A549 (cell line): ENCODE data around the gene STRAP. TPM values are rescaled to one million over a fixed set of nuclear protein-coding genes. Genes with fewer than 3 reads are reported as not detected.

Source experiments
- ATAC-seq, 2 experiments: fragments of 200-7000 bp in 1 of 2; fragments of >200 bp in 1 of 2; cut with Nextera tagmentation in 1 of 2; cut with Tn5 transposase in 1 of 2; 3 replicates each; pipeline versions ENCODE4 v1.8.0 to v1.9.1; 2018 to 2020; ENCODE audit warnings: mild to moderate bottlenecking in 1 of 2, moderate library complexity in 1 of 2
- CTCF ChIA-PET: fragments of 300-600 bp; sonication (Branson Sonifier 250); formaldehyde crosslinking; extraction: SDS; loops from one replicate; lab custom pipeline; 2021; ENCODE audit warnings: antibody characterized with exemption, inconsistent platforms; lab: Yijun Ruan, JAX
- POLR2A ChIA-PET: fragments of 350-600 bp; formaldehyde crosslinking; extraction: SDS; loops from one replicate; lab custom pipeline; 2021; ENCODE audit warnings: antibody characterized with exemption, inconsistent platforms; lab: Yijun Ruan, JAX
- DNase-seq, 2 experiments: peaks; one replicate each; pipeline versions ENCODE4 v3.0.0 to v3.0.0-alpha.2; 2011 to 2016; ENCODE audit warnings: low read depth in 1 of 2, low spot score in 1 of 2
- FAIRE-seq: peaks from 2 replicates; lab custom pipeline; 2011; peaks lifted over from hg19 to GRCh38; lab: Jason Lieb, UNC
- H3K27ac ChIP-seq, 2 experiments: fragments of >200 bp; sonication (Bioruptor Twin); formaldehyde crosslinking; 3 replicates each; pipeline ENCODE4 v1.5.1; 2016 to 2017
- H3K4me1 ChIP-seq: fragments of >200 bp; sonication (Bioruptor Twin); formaldehyde crosslinking; 3 replicates; pipeline ENCODE4 v1.6.1; 2016
- H3K4me2 ChIP-seq: fragments of >200 bp; sonication (Bioruptor Twin); formaldehyde crosslinking; 3 replicates; pipeline ENCODE4 v1.6.1; 2016
- H3K4me3 ChIP-seq: fragments of >200 bp; sonication (Bioruptor Twin); formaldehyde crosslinking; 3 replicates; pipeline ENCODE4 v1.5.1; 2016
- H3K9me3 ChIP-seq: fragments of >200 bp; sonication (Bioruptor Twin); formaldehyde crosslinking; 3 replicates; pipeline ENCODE4 v1.6.1; 2016
- CBX2 ChIP-seq: fragments of 200-600 bp; sonication (generic); IDR thresholded peaks from 2 replicates; pipeline ENCODE4 v1.6.1; 2016; ENCODE audit warnings: low read depth, mild to moderate bottlenecking, borderline replicate concordance
- CEBPB ChIP-seq, 2 experiments: fragments of >200 bp in 1 of 2; sonication (Bioruptor Twin) in 1 of 2; formaldehyde crosslinking in 1 of 2; IDR thresholded peaks; 2 replicates each; pipeline ENCODE4 v1.6.1; 2012 to 2016
- EHF ChIP-seq: fragments of 250-450 bp; sonication (Bioruptor Pico); IDR thresholded peaks from 2 replicates; pipeline ENCODE4 v1.5.0; 2020; ENCODE audit warnings: mild to moderate bottlenecking
- EHMT2 ChIP-seq: fragments of 200-600 bp; sonication (generic); IDR thresholded peaks from 2 replicates; pipeline ENCODE4 v1.6.1; 2016; ENCODE audit warnings: antibody characterized with exemption, low read depth, mild to moderate bottlenecking, moderate library complexity
- ESRRA ChIP-seq: fragments of 150-350 bp; IDR thresholded peaks from 2 replicates; pipeline ENCODE4 v1.6.1; 2014; ENCODE audit warnings: mild to moderate bottlenecking, low read length, borderline replicate concordance
- HDAC2 ChIP-seq: fragments of 200-600 bp; sonication (generic); IDR thresholded peaks from 2 replicates; pipeline ENCODE4 v1.6.1; 2016
- HEYL ChIP-seq: fragments of 250-450 bp; sonication (Bioruptor Pico); IDR thresholded peaks from 2 replicates; pipeline ENCODE4 v1.8.0; 2021; ENCODE audit warnings: mild to moderate bottlenecking, moderate library complexity
- HMGXB4 ChIP-seq: fragments of 250-450 bp; sonication (Bioruptor Pico); IDR thresholded peaks from 2 replicates; pipeline ENCODE4 v1.5.0; 2021; ENCODE audit warnings: mild to moderate bottlenecking, moderate library complexity, borderline replicate concordance
- HOXB5 ChIP-seq: fragments of 250-450 bp; sonication (Bioruptor Pico); IDR thresholded peaks from 2 replicates; pipeline ENCODE4 v1.5.0; 2020; ENCODE audit warnings: mild to moderate bottlenecking, moderate library complexity
- JUN ChIP-seq, 2 experiments: fragments of >200 bp; sonication (Bioruptor Twin); formaldehyde crosslinking; IDR thresholded peaks; 2 replicates in 1 of 2; 3 replicates in 1 of 2; pipeline ENCODE4 v1.6.1; 2016 to 2017
- JUNB ChIP-seq: fragments of >200 bp; sonication (Bioruptor Twin); formaldehyde crosslinking; IDR thresholded peaks from 2 replicates; pipeline ENCODE4 v1.6.1; 2016
- KDM1A ChIP-seq: fragments of 200-600 bp; sonication (generic); IDR thresholded peaks from 2 replicates; pipeline ENCODE4 v1.6.1; 2016; ENCODE audit warnings: low read depth, mild to moderate bottlenecking
- MAFK ChIP-seq: fragments of 450-650 bp; IDR thresholded peaks from 2 replicates; pipeline ENCODE4 v1.6.1; 2014; ENCODE audit not compliant: partially characterized antibody
- MYC ChIP-seq: IDR thresholded peaks from 2 replicates; pipeline ENCODE4 v1.6.1; 2012; ENCODE audit warnings: mild to moderate bottlenecking, inconsistent platforms, low read length, improper control_type of control experiment, borderline replicate concordance
- NFE2L2 ChIP-seq: fragments of 150-350 bp; conservative IDR thresholded peaks from 2 replicates; pipeline ENCODE4 v1.6.1; 2014; ENCODE audit warnings: low read length
- NPAS2 ChIP-seq: fragments of 250-450 bp; sonication (Bioruptor Pico); IDR thresholded peaks from 2 replicates; pipeline ENCODE4 v1.8.0; 2022; ENCODE audit warnings: mild to moderate bottlenecking, moderate library complexity, borderline replicate concordance
- NR3C1 ChIP-seq: fragments of >200 bp; sonication (Bioruptor Twin); formaldehyde crosslinking; IDR thresholded peaks from 3 replicates; pipeline ENCODE4 v1.6.1; 2017
- PHF8 ChIP-seq: fragments of 200-600 bp; sonication (generic); IDR thresholded peaks from 2 replicates; pipeline ENCODE4 v1.6.1; 2016; ENCODE audit warnings: low read depth, mild to moderate bottlenecking, antibody characterized with exemption, moderate library complexity, borderline replicate concordance
- POLR2A ChIP-seq: IDR thresholded peaks from 2 replicates; pipeline ENCODE4 v1.6.1; 2012; ENCODE audit warnings: mild to moderate bottlenecking, low read length
- RAD21 ChIP-seq, 2 experiments: fragments of >200 bp in 1 of 2; sonication (Bioruptor Twin) in 1 of 2; formaldehyde crosslinking in 1 of 2; IDR thresholded peaks in 1 of 2; conservative IDR thresholded peaks in 1 of 2; 2 replicates in 1 of 2; 3 replicates in 1 of 2; pipeline ENCODE4 v1.6.1; 2012 to 2018; ENCODE audit warnings: inconsistent platforms in 1 of 2
- RCOR1 ChIP-seq: fragments of 150-350 bp; IDR thresholded peaks from 2 replicates; pipeline ENCODE4 v1.6.1; 2014; ENCODE audit warnings: antibody characterized with exemption, low read length, low read depth
- SMC3 ChIP-seq: fragments of >200 bp; sonication (Bioruptor Twin); formaldehyde crosslinking; IDR thresholded peaks from 3 replicates; pipeline ENCODE4 v1.6.1; 2018; ENCODE audit warnings: inconsistent platforms
- SREBF2 ChIP-seq: fragments of 450-650 bp; IDR thresholded peaks from 2 replicates; pipeline ENCODE4 v1.6.1; 2014; ENCODE audit warnings: mild to moderate bottlenecking, moderate library complexity
- ZC3H11A ChIP-seq: fragments of 450-650 bp; IDR thresholded peaks from 2 replicates; pipeline ENCODE4 v1.6.1; 2014; ENCODE audit warnings: antibody characterized with exemption, mild to moderate bottlenecking
- ZNF302 ChIP-seq: fragments of 250-450 bp; sonication (Bioruptor Pico); IDR thresholded peaks from 2 replicates; pipeline ENCODE4 v1.9.0; 2021; ENCODE audit warnings: inconsistent platforms, mild to moderate bottlenecking, moderate library complexity
- WGBS: methylation state at CpG from one replicate; pipeline ENCODE4 v1.1.6; 2017; ENCODE audit errors: missing lambda C conversion rate; 5-methylcytosine and 5-hydroxymethylcytosine counted together
- polyA plus RNA-seq, 4 experiments: library from polyadenylated mRNA; depleted of rRNA in 3 of 4; stranded (reverse); fragments of >200 nt; fragmentation: RNase III in 1 of 4; extraction: RNeasy Plus Mini Kit Qiagen cat#74134 plus additional on column Dnase treatment in 1 of 4; gene quantifications; 2 replicates in 3 of 4; 3 replicates in 1 of 4; pipeline ENCODE4 v1.2.3, GENCODE V29; 2011 to 2017
- TF ChIP-seq, protein P1 (sequence below): IDR thresholded peaks from 2 replicates; pipeline ENCODE4 v1.6.1; 2012
- TF ChIP-seq, protein P2 (sequence below): fragments of 150-350 bp; IDR thresholded peaks from 2 replicates; pipeline ENCODE4 v1.6.1; 2014; ENCODE audit warnings: low read depth, mild to moderate bottlenecking, low read length
- TF ChIP-seq, protein P3 (sequence below): fragments of >200 bp; sonication (Bioruptor Twin); formaldehyde crosslinking; IDR thresholded peaks from 2 replicates; pipeline ENCODE4 v1.6.1; 2016

Gene STRAP
- polyA plus RNA-seq, 2 of the 4 experiments (the other 2 are of a cell fraction) = 201 to 300 TPM

DNA sequence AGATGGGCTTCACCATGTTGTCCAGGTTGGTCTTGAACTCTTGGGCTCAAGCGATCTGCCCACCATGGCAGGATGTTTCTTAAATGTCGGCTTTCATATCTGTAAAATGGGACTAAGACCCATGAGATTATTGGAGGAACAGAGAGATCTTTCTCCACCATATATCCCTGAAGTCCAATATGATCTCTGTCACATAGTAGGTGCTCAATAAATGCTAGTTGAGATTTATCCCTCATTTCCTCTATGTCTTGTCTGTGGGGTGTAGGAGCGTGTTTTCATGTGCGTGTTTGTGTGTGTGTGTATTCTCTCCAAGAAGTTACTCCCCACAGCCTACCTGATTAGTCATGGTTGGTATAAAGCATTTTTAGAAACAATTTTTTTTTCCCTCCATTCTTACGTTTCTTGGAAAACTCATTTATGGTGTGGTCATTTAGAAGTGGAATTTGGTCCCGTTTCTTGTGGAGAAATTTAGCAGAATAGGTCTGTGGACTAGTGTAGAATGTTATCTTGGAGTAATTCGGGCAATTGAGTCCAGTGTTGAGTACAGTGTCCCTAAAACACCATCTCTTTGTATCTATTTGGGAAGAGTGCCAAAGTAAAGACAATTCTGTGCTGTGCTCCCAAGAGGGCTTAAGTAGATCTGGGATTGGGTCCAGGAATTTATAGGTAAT is 4.3 kb downstream of the STRAP start:
- CTCF ChIA-PET = no interaction called here
- POLR2A ChIA-PET = no interaction called here

GRCh38 chr12:15887043-15887817 is 5.0 kb downstream of the STRAP start:
- no peak overlapping the region for H3K27ac ChIP-seq
- no peaks in the 10 kb centered on the region for H3K9me3 ChIP-seq
- H3K4me1 ChIP-seq = peaks cover 36% of the 10 kb centered on the region; the same call in 2 of the 3 replicates
- ChIA-PET CTCF (no interaction called here), POLR2A (no interaction called here)
- H3K4me2 ChIP-seq = peak overlapping the region; percentile 20
- H3K4me3 ChIP-seq = no peak overlapping the region
- DNase-seq = no peak
- ATAC-seq = no peak
- no peak for FAIRE-seq
- WGBS = 77% methylated on average over 5 of the region's 5 CpGs
- TF ChIP-seq MYC (no peak), NPAS2 (CRISPR knock-in tag) (no peak), HMGXB4 (CRISPR knock-in tag) (no peak), EHMT2 (no peak), MAFK (no peak), RCOR1 (no peak), NFE2L2 (no peak), SREBF2 (no peak), RAD21 (conservative IDR thresholded peaks at IDR 0.05 in 1 of 2, IDR thresholded peaks at IDR 0.05 in 1 of 2) (no peak), SMC3 (no peak), EHF (CRISPR knock-in tag) (no peak), JUN (IDR thresholded peaks at IDR 0.05) (no peak)
- TF ChIP-seq, protein P1, sequence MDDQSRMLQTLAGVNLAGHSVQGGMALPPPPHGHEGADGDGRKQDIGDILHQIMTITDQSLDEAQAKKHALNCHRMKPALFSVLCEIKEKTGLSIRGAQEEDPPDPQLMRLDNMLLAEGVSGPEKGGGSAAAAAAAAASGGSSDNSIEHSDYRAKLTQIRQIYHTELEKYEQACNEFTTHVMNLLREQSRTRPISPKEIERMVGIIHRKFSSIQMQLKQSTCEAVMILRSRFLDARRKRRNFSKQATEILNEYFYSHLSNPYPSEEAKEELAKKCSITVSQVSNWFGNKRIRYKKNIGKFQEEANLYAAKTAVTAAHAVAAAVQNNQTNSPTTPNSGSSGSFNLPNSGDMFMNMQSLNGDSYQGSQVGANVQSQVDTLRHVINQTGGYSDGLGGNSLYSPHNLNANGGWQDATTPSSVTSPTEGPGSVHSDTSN = no peak
- TF ChIP-seq, protein P2, sequence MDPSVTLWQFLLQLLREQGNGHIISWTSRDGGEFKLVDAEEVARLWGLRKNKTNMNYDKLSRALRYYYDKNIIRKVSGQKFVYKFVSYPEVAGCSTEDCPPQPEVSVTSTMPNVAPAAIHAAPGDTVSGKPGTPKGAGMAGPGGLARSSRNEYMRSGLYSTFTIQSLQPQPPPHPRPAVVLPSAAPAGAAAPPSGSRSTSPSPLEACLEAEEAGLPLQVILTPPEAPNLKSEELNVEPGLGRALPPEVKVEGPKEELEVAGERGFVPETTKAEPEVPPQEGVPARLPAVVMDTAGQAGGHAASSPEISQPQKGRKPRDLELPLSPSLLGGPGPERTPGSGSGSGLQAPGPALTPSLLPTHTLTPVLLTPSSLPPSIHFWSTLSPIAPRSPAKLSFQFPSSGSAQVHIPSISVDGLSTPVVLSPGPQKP = no peak
- TF ChIP-seq, protein P3, sequence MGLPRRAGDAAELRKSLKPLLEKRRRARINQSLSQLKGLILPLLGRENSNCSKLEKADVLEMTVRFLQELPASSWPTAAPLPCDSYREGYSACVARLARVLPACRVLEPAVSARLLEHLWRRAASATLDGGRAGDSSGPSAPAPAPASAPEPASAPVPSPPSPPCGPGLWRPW = no peak

More for the DNA sequence above, 4.3 kb downstream of the STRAP start:
- H3K4me3 ChIP-seq = no peak overlapping the region
- no peak overlapping the region for H3K27ac ChIP-seq
- FAIRE-seq (no peak), DNase-seq (peak in 1 of 2 experiments; percentile 28), ATAC-seq (no peak)
- H3K9me3 ChIP-seq = no peaks in the 10 kb centered on the region
- 84% methylated on average over 7 of the region's 7 CpGs for WGBS
- peak overlapping the region; percentile 20 for H3K4me2 ChIP-seq
- peaks cover 37% of the 10 kb centered on the region; the same call in 2 of the 3 replicates for H3K4me1 ChIP-seq
- TF ChIP-seq ESRRA (no peak), HEYL (CRISPR knock-in tag) (no peak), EHF (CRISPR knock-in tag) (no peak), POLR2A (no peak), JUNB (no peak), HMGXB4 (CRISPR knock-in tag) (no peak), ZNF302 (CRISPR knock-in tag) (no peak), PHF8 (no peak), KDM1A (peak; percentile 82), MAFK (no peak), CBX2 (no peak), HOXB5 (no peak), ZC3H11A (no peak), NR3C1 (no peak), HDAC2 (0 out of 2 replicates have a peak, but pooled peaks have one; percentile 21), CEBPB (IDR thresholded peaks at IDR 0.05) (no peak)
- TF ChIP-seq, protein P1 = no peak
- TF ChIP-seq, protein P2 = no peak
